Tibial artery (tissue), 4 donors: ENCODE measurements around the gene SERPINA1.
A peak's percentile ranks its signal among the peaks of the same experiment; 100 is the strongest.
"Not testable (repeated sequence)": the region's sequence is repeated elsewhere in the genome, so short reads cannot be mapped to it uniquely, and the experiment has no call there.

Experiments
- DNase-seq, 2 donors: peaks; one replicate each; pipeline ENCODE4 v3.0.0-alpha.2; 2019
- H3K27ac ChIP-seq, 2 donors: fragments of 200-600 bp; sonication (generic) in 1 of 2; 1 replicate in 1 of 2; 2 replicates in 1 of 2; pipeline ENCODE4 v1.5.1; 2018 to 2019; ENCODE audit warnings: mild to moderate bottlenecking in 1 of 2
- H3K27me3 ChIP-seq, 2 donors: fragments of 200-600 bp; sonication (generic) in 1 of 2; one replicate each; pipeline versions ENCODE4 v1.5.1 to v1.6.0; 2016 to 2019
- H3K36me3 ChIP-seq, 3 donors: fragments of 200-600 bp; sonication (generic) in 2 of 3; one replicate each; pipeline ENCODE4 v1.5.1; 2016 to 2019; ENCODE audit warnings: mild to moderate bottlenecking in 2 of 3
- H3K4me1 ChIP-seq, 4 donors: fragments of 200-600 bp; sonication (generic) in 2 of 4; 1 replicate in 3 of 4; 2 replicates in 1 of 4; pipeline ENCODE4 v1.5.1; 2016 to 2019
- H3K4me3 ChIP-seq, 2 donors: fragments of 200-600 bp; sonication (generic) in 1 of 2; 1 replicate in 1 of 2; 2 replicates in 1 of 2; pipeline ENCODE4 v1.5.1; 2018 to 2019; ENCODE audit warnings: mild to moderate bottlenecking in 2 of 2
- H3K9me3 ChIP-seq, 3 donors: fragments of 200-600 bp; sonication (generic) in 1 of 3; one replicate each; pipeline ENCODE4 v1.5.1; 2016 to 2019
- CTCF ChIP-seq, 2 experiments: fragments of 200-600 bp in 1 of 2; fragments of 450-650 bp in 1 of 2; IDR thresholded peaks; one replicate each; pipeline ENCODE4 v1.5.1; 2017 to 2019; ENCODE audit warnings: antibody characterized with exemption in 2 of 2, mild to moderate bottlenecking in 1 of 2, moderate library complexity in 1 of 2
- intact Hi-C: fragments of 100-400 bp; cut with DNase I; formaldehyde crosslinking; loops from one replicate; pipeline ENCODE4 v1.15.0; 2023; ENCODE audit warnings: low total_unique reads

The SERPINA1 gene

GRCh38 chr14:94423453-94424056, 35.2 kb upstream of the SERPINA1 start:
- TF ChIP-seq CTCF (IDR thresholded peaks at IDR 0.05) = peak; percentile 36 to 41
- Histone ChIP-seq H3K27ac (no peak overlapping the region), H3K27me3 (no peaks in the 10 kb centered on the region), H3K4me3 (no peak overlapping the region), H3K4me1 (no peaks in the 10 kb centered on the region), H3K36me3 (no peaks in the 10 kb centered on the region), H3K9me3 (no peaks in the 10 kb centered on the region)
- peak; percentile 58 to 73 for DNase-seq
- intact Hi-C loops = no loop called here

GRCh38 chr14:94421316-94421715, 32.9 kb upstream of the SERPINA1 start:
- H3K4me3 ChIP-seq = no peak overlapping the region
- DNase-seq = no peak
- intact Hi-C loops = no loop called here
- no peaks in the 10 kb centered on the region for H3K36me3 ChIP-seq
- H3K27ac ChIP-seq = no peak overlapping the region
- no peak for TF ChIP-seq CTCF (IDR thresholded peaks at IDR 0.05)
- no peaks in the 10 kb centered on the region for H3K27me3 ChIP-seq
- no peaks in the 10 kb centered on the region for H3K9me3 ChIP-seq
- H3K4me1 ChIP-seq = no peaks in the 10 kb centered on the region

DNA sequence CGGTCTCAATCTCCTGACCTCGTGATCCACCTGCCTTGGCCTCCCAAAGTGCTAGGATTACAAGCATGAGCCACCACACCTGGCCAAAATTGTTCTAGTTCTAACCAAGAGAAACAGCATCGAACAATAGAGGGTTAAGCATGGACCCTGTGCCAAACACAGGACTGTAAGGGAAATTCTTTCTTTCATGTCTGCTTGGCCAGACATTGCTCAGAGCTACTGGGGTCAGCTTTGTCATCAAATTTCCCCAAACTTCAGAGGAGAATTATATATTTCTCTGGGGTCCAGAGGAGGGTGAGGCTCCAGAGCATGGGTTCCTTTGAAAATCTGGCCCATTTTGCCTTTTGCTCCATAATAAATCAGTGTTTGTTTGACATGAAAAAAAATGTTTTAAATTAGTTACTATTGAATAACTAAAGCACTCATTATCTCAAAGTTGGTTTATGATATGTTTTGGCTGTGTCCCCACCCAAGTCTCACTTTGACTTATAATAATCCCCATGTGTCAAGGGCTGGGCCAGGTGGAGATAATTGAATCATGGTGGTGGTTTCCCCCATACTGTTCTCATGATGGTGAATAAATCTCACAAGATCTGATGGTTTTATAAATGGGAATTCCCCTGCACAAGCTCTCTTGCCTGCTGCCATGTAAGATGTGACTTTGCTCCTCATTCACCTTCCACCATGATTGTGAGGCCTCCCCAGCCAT, 29.2 kb upstream of the SERPINA1 start:
- not testable (repeated sequence) for H3K36me3 ChIP-seq

DNA sequence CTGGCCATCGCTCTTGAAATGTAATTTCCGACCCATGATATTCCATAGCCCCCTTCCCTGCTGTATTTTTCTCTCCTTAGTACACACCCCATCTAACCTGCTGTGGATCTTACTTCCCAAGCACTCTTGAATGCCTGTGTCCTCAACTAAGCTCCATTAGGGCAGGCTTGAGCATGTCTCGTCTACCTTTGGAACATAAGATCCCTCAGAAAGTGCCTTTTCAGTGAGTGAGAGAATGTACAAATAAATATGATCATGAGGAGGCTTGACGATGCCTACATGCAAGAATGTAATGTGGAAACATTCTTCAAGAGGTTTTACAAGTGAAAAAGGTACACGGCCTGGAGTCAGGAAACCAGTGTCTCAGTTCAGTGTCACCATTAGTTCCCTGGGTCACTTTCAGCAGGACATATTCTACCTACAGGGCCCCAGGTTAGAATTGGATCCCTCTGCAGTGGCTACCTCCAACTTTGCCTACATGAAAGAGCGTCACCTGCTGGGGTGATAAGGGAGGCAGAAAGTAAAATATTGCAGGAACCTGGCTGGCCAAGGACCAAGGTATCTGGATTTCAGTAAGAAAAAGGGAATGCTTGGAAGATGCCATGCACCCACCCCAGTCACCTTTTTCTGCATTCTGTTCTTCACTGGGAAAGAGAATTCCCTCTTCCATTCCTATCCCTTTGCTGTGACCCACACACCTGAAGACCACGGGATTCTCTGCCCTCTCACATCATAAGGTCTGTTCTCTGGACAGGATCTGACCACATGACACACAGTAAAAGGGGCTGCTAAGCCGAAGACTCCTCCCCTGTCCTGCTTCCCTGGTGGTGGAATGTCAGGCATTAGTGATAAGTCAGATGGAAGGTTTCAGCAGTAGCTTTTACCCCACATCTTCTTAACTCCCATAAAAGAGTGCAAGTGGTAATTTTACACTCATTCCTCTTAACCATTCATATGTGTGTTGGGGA, 24.6 kb upstream of the SERPINA1 start:
- Histone ChIP-seq H3K27me3 (no peaks in the 10 kb centered on the region), H3K4me1 (no peaks in the 10 kb centered on the region), H3K9me3 (no peaks in the 10 kb centered on the region), H3K4me3 (no peak overlapping the region), H3K36me3 (no peaks in the 10 kb centered on the region), H3K27ac (no peak overlapping the region)
- intact Hi-C loops = no loop called here
- no peak for DNase-seq
- TF ChIP-seq CTCF (IDR thresholded peaks at IDR 0.05) = no peak

More for the DNA sequence above, 29.2 kb upstream of the SERPINA1 start:
- H3K27ac ChIP-seq, DNase-seq, H3K9me3 ChIP-seq, intact Hi-C loops, H3K27me3 ChIP-seq, H3K4me3 ChIP-seq, H3K4me1 ChIP-seq: not testable (repeated sequence)

GRCh38 chr14:94411638-94412037, 23.2 kb upstream of the SERPINA1 start:
- intact Hi-C loops = no loop called here
- no peak overlapping the region for H3K27ac ChIP-seq

GRCh38 chr14:94409430-94409829, 21.0 kb upstream of the SERPINA1 start:
- not testable (repeated sequence) for DNase-seq, H3K27ac ChIP-seq

More at GRCh38 chr14:94411638-94412037, 23.2 kb upstream of the SERPINA1 start:
- H3K4me1 ChIP-seq = no peaks in the 10 kb centered on the region
- no peak for DNase-seq
- no peak for TF ChIP-seq CTCF (IDR thresholded peaks at IDR 0.05)
- H3K9me3 ChIP-seq = no peaks in the 10 kb centered on the region
- H3K27me3 ChIP-seq = no peaks in the 10 kb centered on the region
- no peak overlapping the region for H3K4me3 ChIP-seq
- no peaks in the 10 kb centered on the region for H3K36me3 ChIP-seq

More at GRCh38 chr14:94409430-94409829, 21.0 kb upstream of the SERPINA1 start:
- H3K4me1 ChIP-seq, H3K27me3 ChIP-seq, H3K4me3 ChIP-seq, H3K9me3 ChIP-seq, intact Hi-C loops, H3K36me3 ChIP-seq: not testable (repeated sequence)
